Calu3 (cell line): ENCODE data around the gene BANK1. TPM values are rescaled to one million over a fixed set of nuclear protein-coding genes. Genes with fewer than 3 reads are reported as not detected.

Source experiments
- BruUV-seq: library from RNA; stranded (reverse); fragments of 400-500 nt; replicated peaks from 2 replicates; lab custom pipeline; 2021; lab: Mats Ljungman, UMichigan
- CTCF ChIA-PET: fragments of 300-600 bp; sonication (Branson Sonifier 250); formaldehyde crosslinking; loops from one replicate; lab custom pipeline; 2022; ENCODE audit warnings: antibody characterized with exemption; lab: Charles Lee
- DNase-seq: peaks from one replicate; pipeline ENCODE4 v3.0.0; 2022
- H3K27ac Mint-ChIP-seq: one replicate; pipeline ENCODE4 v1.8.0; 2022; ENCODE audit warnings: mixed read lengths; ENCODE audit not compliant: unreplicated experiment
- H3K27me3 Mint-ChIP-seq: one replicate; pipeline ENCODE4 v1.8.0; 2022; ENCODE audit warnings: mixed read lengths; ENCODE audit not compliant: unreplicated experiment
- H3K36me3 Mint-ChIP-seq: one replicate; pipeline ENCODE4 v1.8.0; 2022; ENCODE audit warnings: mild to moderate bottlenecking, moderate library complexity, mixed read lengths; ENCODE audit not compliant: insufficient read depth, unreplicated experiment
- H3K4me1 Mint-ChIP-seq: one replicate; pipeline ENCODE4 v1.8.0; 2022; ENCODE audit warnings: mild to moderate bottlenecking, low read depth, mixed read lengths; ENCODE audit not compliant: unreplicated experiment
- H3K4me3 Mint-ChIP-seq: one replicate; pipeline ENCODE4 v1.8.0; 2022; ENCODE audit warnings: mild to moderate bottlenecking, low read depth, moderate library complexity, mixed read lengths; ENCODE audit not compliant: unreplicated experiment
- H3K9me3 Mint-ChIP-seq: one replicate; pipeline ENCODE4 v1.8.0; 2022; ENCODE audit warnings: low read depth, mixed read lengths; ENCODE audit not compliant: unreplicated experiment
- CTCF ChIP-seq: fragments of 200-600 bp; IDR thresholded peaks from one replicate; pipeline ENCODE4 v1.8.0; 2022; ENCODE audit warnings: antibody characterized with exemption; ENCODE audit not compliant: unreplicated experiment
- intact Hi-C: fragments of 100-400 bp; cut with micrococcal nuclease; formaldehyde crosslinking; loops from one replicate; pipeline ENCODE4 v1.10.0; 2022; ENCODE audit not compliant: unreplicated experiment
- total RNA-seq: library from RNA; stranded (reverse); gene quantifications from 2 replicates; pipeline ENCODE4 v1.2.3, GENCODE V29; 2022

The BANK1 gene
- total RNA-seq, 1 experiment from 2014 or later, result 6.4 TPM

- H3K4me1 Mint-ChIP-seq, result no peaks in the 10 kb centered on the region
Measured at GRCh38 chr4:101989551-101989950, 199.0 kb downstream of the BANK1 start.

GRCh38 chr4:101992446-101992845, 201.9 kb downstream of the BANK1 start:
- no TSS peak for BruUV-seq
- H3K27ac Mint-ChIP-seq, result no peak overlapping the region
- no peaks in the 10 kb centered on the region for H3K4me1 Mint-ChIP-seq
- intact Hi-C loops, result no loop called here
- H3K36me3 Mint-ChIP-seq, result no peaks in the 10 kb centered on the region
- no peak for TF ChIP-seq CTCF
- no peak for DNase-seq
- peaks cover 2% of the 10 kb centered on the region for H3K9me3 Mint-ChIP-seq
- CTCF ChIA-PET, result no interaction called here
- no peak overlapping the region for H3K4me3 Mint-ChIP-seq
- H3K27me3 Mint-ChIP-seq, result no peaks in the 10 kb centered on the region

More at GRCh38 chr4:101989551-101989950, 199.0 kb downstream of the BANK1 start:
- no peak for DNase-seq
- intact Hi-C loops, result loop anchor here (10.0 kb wide), 1 partner anchor 265 kb away; no protein-coding TSS in a partner anchor
- BruUV-seq, result no TSS peak
- TF ChIP-seq CTCF, result no peak
- H3K4me3 Mint-ChIP-seq, result no peak overlapping the region
- no peaks in the 10 kb centered on the region for H3K36me3 Mint-ChIP-seq
- no peak overlapping the region for H3K27ac Mint-ChIP-seq
- H3K9me3 Mint-ChIP-seq, result no peaks in the 10 kb centered on the region
- CTCF ChIA-PET, result no interaction called here
- no peaks in the 10 kb centered on the region for H3K27me3 Mint-ChIP-seq

- Mint-ChIP-seq H3K9me3 (peaks cover 2% of the 10 kb centered on the region), H3K4me1 (no peaks in the 10 kb centered on the region), H3K27me3 (no peaks in the 10 kb centered on the region), H3K4me3 (no peak overlapping the region), H3K36me3 (no peaks in the 10 kb centered on the region), H3K27ac (no peak overlapping the region)
- CTCF ChIA-PET, result no interaction called here
- BruUV-seq, result no TSS peak
- DNase-seq, result no peak
- no peak for TF ChIP-seq CTCF
- intact Hi-C loops, result no loop called here
Measured at GRCh38 chr4:101993002-101993841, 202.7 kb downstream of the BANK1 start.

- intact Hi-C loops, result no loop called here
- H3K4me1 Mint-ChIP-seq, result no peaks in the 10 kb centered on the region
- no peaks in the 10 kb centered on the region for H3K27me3 Mint-ChIP-seq
- H3K36me3 Mint-ChIP-seq, result no peaks in the 10 kb centered on the region
- no peak for TF ChIP-seq CTCF
- CTCF ChIA-PET, result no interaction called here
- no peak overlapping the region for H3K27ac Mint-ChIP-seq
- H3K4me3 Mint-ChIP-seq, result no peak overlapping the region
- no peak for DNase-seq
- no TSS peak for BruUV-seq
- peaks cover 2% of the 10 kb centered on the region for H3K9me3 Mint-ChIP-seq
Measured at GRCh38 chr4:101993842-101994775, 203.6 kb downstream of the BANK1 start.
